NOMO-1 (cell line): Measurements from ENCODE around the gene RAET1L.
A peak's percentile ranks its signal among the peaks of the same experiment; 100 is the strongest.
"Not testable (repeated sequence)": the region's sequence is repeated elsewhere in the genome, so short reads cannot be mapped to it uniquely, and the experiment has no call there.

Source experiments
- DNase-seq, 2 experiments: peaks; one replicate each; lab custom pipeline; 2025; ENCODE audit not compliant: unreplicated experiment in 2 of 2; lab: John Stamatoyannopoulos, UW

RAET1L gene

DNA sequence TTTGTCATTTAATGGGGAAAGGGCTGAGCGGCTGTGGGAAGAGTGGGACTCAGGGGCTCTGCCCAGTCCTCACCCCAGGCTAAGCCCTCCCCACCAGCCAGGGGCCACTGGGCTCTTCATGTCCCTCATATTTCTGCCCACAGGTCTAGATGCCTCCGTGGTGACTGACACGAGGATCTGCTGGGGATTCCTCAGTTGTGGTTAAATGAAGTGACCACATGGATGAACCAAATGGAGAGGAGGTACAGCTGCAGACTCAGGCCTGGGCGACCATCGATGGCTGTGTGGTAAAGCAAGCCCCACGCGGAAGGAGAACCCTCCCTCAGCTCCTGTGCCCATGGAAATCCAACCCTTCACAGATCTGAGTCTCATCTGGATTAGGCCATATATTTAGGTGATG, 29.4 kb downstream of the RAET1L start:
- no peak for DNase-seq

DNA sequence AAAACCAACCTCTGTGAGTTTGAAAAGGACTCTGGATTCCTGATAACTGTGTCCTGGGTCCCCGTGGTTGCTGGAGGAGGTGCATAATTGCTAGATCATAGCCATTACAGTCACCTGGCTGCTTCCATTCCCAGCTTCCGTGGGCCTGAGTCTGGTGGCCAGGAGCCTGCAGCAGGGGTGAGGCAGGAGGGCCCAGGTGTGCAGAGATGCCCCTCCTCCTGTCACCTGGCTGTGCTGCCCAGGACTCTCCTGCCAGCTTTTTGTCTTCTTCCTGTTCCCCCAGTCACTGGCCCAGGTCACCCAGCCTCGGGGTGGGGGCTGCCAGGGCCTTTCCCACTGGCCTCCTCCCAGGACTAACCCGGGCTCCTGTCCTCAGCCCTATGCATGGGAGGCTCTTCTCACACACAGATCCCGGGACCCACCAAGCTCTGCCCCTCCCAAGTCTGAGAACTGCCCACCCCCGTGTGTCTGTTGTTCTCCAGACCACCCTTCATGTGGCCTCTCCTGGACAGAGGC, 30.0 kb downstream of the RAET1L start:
- no peak for DNase-seq

- DNase-seq, result no peak
Measured at GRCh38 chr6:149991838-149992237, 33.5 kb downstream of the RAET1L start.

GRCh38 chr6:149991472-149991795, 33.9 kb downstream of the RAET1L start:
- not testable (repeated sequence) for DNase-seq

GRCh38 chr6:149990661-149991471, 34.5 kb downstream of the RAET1L start:
- DNase-seq, result peak; percentile 46

- no peak for DNase-seq
Measured at GRCh38 chr6:149990212-149990660, 35.1 kb downstream of the RAET1L start.

- DNase-seq, result no peak
Measured at GRCh38 chr6:149988550-149989346, 36.6 kb downstream of the RAET1L start.

- no peak for DNase-seq
Measured at GRCh38 chr6:149987602-149988107, 37.7 kb downstream of the RAET1L start.

GRCh38 chr6:149985481-149985937, 39.8 kb downstream of the RAET1L start:
- DNase-seq, result no peak

DNA sequence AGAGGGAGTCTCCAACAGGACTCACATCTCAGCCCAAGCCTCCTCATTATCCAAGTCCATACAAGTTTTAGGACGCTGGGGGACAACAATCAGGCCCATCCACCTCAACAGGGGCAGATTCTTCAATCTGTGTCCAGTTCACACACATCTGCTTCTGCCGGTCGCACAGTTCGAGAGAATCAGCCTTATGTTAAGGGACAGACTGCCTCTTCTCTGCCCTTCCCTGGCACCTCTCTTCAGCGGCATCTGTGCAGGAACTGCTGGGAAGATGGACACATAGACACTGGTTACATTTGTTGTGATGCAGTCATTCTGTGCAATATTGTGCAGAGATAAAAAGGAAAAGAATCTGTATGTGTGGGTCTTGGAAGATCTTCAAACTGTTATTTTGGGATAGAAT, 40.6 kb downstream of the RAET1L start:
- DNase-seq, result no peak

- DNase-seq, result no peak
Measured at GRCh38 chr6:149983145-149983544, 42.2 kb downstream of the RAET1L start.

- no peak for DNase-seq
Measured at GRCh38 chr6:149979293-149979692, 46.0 kb downstream of the RAET1L start.

- DNase-seq, result no peak
Measured at GRCh38 chr6:149978610-149979009, 46.7 kb downstream of the RAET1L start.

GRCh38 chr6:149977221-149977620, 48.1 kb downstream of the RAET1L start:
- no peak for DNase-seq

DNA sequence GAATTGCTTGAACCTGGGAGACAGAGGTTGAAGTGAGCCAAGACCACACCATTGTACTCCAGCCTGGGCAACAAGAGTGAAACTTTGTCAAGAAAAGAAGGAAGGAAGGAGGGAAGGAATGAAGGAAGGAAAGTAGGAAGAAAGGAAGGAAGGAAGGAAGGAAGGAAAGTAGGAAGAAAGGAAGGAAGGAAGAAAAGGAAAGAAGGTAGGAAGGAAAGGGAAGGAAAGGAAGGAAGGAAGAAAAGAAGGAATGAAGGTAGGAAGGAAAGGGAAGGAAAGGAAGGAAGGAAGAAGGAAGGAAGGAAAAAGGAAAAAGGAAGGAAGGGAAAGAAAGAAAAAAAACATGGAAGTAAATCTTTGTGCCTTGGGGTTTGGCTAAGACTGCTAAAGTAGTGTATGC, 49.9 kb downstream of the RAET1L start:
- no peak for DNase-seq

DNA sequence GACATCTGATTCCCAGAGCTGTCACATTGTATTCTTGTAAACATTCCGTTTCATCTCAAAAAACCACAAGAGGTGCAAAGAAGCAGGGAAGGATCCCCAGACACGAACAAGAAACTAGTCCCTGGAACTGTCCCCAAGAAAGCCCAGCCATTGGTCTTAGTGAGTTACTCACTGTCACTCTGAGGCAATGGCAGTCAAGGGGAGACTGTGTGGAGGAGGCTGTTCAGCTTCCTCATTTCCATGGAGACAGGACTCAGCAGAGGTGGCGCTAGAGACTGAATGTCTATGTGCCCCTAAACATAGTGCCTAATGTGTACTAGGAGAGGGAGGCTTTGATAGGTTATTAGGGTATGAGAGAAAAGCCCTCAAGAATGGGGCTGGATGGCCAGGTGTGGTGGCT, 50.5 kb downstream of the RAET1L start:
- DNase-seq, result peak; percentile 23 to 49

- not testable (repeated sequence) for DNase-seq
Measured at GRCh38 chr6:149974394-149974793, 50.9 kb downstream of the RAET1L start.

- DNase-seq, result no peak
Measured at GRCh38 chr6:149969635-149970034, 55.7 kb downstream of the RAET1L start.

GRCh38 chr6:149968909-149969308, 56.4 kb downstream of the RAET1L start:
- DNase-seq, result not testable (repeated sequence)
